Right cardiac atrium (tissue), 5 donors: Measurements from ENCODE around the gene KAZN. TPM values are rescaled to one million over a fixed set of nuclear protein-coding genes. Genes with fewer than 3 reads are reported as not detected.

Source experiments
- ATAC-seq, 2 donors: fragments of 200-7000 bp; cut with Tn5 transposase; one replicate each; pipeline versions ENCODE4 v1.8.0 to v1.9.1; 2020; ENCODE audit warnings: moderate library complexity in 2 of 2, mild to moderate bottlenecking in 1 of 2
- DNase-seq, 3 donors: peaks; one replicate each; pipeline ENCODE4 v3.0.0-alpha.2; 2020
- H3K27ac ChIP-seq: one replicate; pipeline ENCODE4 v1.5.1; 2013; ENCODE audit warnings: mild to moderate bottlenecking, low read length, control low read depth, moderate library complexity
- H3K27me3 ChIP-seq: one replicate; pipeline ENCODE4 v1.6.1; 2013; ENCODE audit not compliant: control insufficient read depth, insufficient read depth
- H3K4me1 ChIP-seq: one replicate; pipeline ENCODE4 v1.6.1; 2013; ENCODE audit warnings: low read length; ENCODE audit not compliant: control insufficient read depth, insufficient read depth
- H3K4me3 ChIP-seq: one replicate; pipeline ENCODE4 v1.5.1; 2013; ENCODE audit warnings: low read length, control low read depth
- H3K9me3 ChIP-seq: one replicate; pipeline ENCODE4 v1.6.1; 2013; ENCODE audit warnings: low read length; ENCODE audit not compliant: control insufficient read depth
- WGBS: extraction: QIAGEN DNeasy Blood & Tissue Kit; methylation state at CpG from one replicate; pipeline ENCODE4 v1.1.7; 2013; 5-methylcytosine and 5-hydroxymethylcytosine counted together
- intact Hi-C, 4 donors: fragments of 100-400 bp; cut with DNase I; formaldehyde crosslinking; loops; one replicate each; pipeline versions ENCODE4 v1.11.0 to v1.14.0; 2022 to 2023
- polyA plus RNA-seq: library from polyadenylated mRNA; stranded (reverse); fragments of 200-250 nt; gene quantifications from one replicate; pipeline ENCODE4 v1.2.3, GENCODE V29; 2013
- total RNA-seq, 4 donors: library from RNA; stranded (reverse); fragmentation: NEBNext Ultra II Directional; extraction: Animal tissue kit (Norgen Biotek cat#: 25700); gene quantifications; one replicate each; pipeline ENCODE4 v1.2.1, GENCODE V29; 2021
- donor health status: healthy with polysubstance abuse.
- donor health status: DM: no; HTN: yes; CAD: no.
- donor health status: DM: no; HTN: no; CAD: no.
- donor health status: DM: no; HTN: yes; CAD: no; lungs with severe emphysema.
- donor health status: DM: yes; HTN: yes; CAD: no.

The KAZN gene
- total and polyA plus RNA-seq, 5 donors: 3.7 to 14.9 (median 12.7) TPM

DNA sequence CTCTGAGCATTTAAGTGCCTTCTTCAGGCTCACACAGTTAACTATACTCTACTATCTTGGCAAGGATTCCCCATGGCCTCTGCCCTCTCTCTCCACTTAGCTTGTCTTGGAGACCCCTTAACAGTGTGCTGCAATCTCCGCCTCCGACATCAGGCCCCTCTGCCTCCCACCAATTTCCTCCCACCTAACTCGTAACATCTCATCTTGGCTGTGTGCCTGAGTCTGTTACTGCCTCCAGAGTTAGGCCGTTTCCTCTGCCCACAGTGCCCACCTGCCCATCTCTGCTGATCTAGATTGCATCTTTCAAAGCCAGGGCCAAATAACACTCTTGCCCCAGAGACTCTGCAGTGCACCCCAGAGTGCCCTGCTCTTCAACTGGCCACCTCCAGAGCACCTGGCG is 310.8 kb downstream of the KAZN start:
- intact Hi-C loops: no loop called here
- Histone ChIP-seq H3K9me3 (no peaks in the 10 kb centered on the region), H3K27me3 (no peaks in the 10 kb centered on the region), H3K4me1 (no peaks in the 10 kb centered on the region), H3K27ac (no peak overlapping the region), H3K4me3 (no peak overlapping the region)
- 90% methylated on average over 5 of the region's 5 CpGs for WGBS
- no peak for DNase-seq
- ATAC-seq: no peak

DNA sequence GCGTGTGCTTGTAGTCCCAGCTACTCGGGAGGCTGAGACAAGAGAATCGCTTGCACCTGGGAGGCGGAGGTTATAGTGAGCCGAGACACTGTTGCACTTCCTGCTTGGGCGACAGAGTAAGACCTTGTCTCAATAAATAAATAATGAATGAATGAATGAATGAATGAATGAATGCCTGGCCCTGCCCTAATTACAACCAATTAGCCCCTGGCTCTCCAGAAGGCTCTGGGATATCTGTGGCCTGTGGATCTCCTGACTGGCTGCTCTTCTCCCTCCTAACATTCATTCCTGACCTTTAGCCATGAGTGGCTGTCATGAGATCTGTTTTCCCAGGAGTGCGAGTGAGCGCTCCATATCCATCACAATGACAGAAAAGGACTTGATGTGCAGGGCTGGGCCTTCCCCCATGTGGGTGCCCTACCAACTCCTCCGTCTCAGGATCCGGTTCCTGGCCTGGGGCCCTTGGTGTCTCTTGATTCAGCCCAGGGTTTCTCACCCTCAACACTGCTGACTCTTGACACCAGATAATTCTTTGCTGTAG is 311.5 kb downstream of the KAZN start:
- H3K4me3 ChIP-seq: no peak overlapping the region
- H3K27ac ChIP-seq: peak overlapping the region; percentile 73
- peak; percentile 57 to 79 for ATAC-seq
- no peaks in the 10 kb centered on the region for H3K9me3 ChIP-seq
- H3K4me1 ChIP-seq: no peaks in the 10 kb centered on the region
- no peak for DNase-seq
- no peaks in the 10 kb centered on the region for H3K27me3 ChIP-seq
- intact Hi-C loops: no loop called here
- WGBS: 83% methylated on average over 10 of the region's 10 CpGs

DNA sequence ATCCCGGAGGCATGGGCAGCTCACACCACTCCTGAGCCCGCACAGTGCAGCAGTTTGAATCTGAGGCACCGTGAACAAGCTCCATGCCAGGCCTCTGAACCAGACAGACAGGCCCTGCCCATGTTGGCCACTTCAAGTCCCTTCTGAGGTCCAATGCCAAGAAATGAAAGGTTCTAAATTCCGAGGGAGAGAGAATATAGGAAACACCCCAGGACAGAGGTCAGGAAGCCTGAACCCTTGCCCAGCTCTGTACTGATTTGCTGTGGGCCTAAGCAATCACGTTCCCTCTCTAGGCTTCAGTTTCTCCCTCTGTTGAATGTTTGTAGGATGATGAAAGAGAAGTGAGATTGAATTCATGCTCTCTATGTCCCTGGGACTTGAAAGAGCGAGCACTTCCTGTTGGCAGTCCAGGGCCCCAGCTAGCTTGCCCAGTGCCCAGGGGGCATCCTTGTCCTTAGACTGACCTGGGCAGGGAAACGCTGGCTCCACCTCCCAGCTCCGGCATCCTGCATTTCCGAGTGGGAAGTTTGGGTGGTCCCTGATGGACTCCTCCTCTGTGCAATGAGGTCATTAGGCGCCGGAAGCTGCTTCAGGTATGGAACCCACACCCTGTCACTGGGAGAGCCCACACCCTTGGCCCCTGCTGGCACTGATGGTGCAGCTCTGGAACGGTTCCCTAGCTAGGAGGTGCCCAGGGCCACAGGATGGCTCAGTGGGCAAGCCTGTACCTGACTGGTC is 312.7 kb downstream of the KAZN start:
- intact Hi-C loops: no loop called here
- no peak overlapping the region for H3K27ac ChIP-seq
- H3K4me1 ChIP-seq: no peaks in the 10 kb centered on the region
- ATAC-seq (peak; percentile 38 to 40), DNase-seq (peak in 1 of 3 donors; percentile 31)
- no peaks in the 10 kb centered on the region for H3K27me3 ChIP-seq
- WGBS: 59% methylated on average over 12 of the region's 12 CpGs
- no peak overlapping the region for H3K4me3 ChIP-seq
- H3K9me3 ChIP-seq: no peaks in the 10 kb centered on the region

DNA sequence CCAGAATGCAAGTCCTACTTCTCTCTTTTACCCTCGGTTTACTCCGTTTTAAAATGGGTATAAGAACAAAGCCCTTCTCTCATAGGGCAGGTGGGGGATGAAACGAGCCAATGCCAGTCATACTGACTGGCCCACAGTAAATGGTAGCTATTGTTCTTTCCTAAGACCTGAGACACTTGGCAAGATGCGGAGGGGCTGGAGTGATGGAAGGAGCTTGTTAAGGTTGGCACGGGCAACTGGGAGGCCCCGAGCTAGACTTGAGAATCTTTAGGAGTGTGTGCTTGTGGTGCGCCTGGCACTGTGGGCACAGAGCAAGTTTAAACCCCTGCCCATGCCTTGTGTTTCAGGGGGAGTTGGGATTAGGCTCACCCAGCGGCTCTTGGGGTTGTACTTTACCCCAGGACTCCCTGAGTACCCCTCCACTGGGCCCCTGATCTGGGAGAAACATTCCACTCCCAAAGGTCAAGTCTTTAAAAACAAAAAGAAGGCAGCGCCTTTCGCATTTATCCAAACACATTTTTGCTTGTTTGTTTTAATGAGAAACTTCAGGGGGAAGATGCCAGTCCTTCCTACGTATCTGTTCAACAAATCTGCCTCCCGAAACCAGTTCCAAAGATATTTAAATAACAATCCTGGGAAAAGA is 314.5 kb downstream of the KAZN start:
- intact Hi-C loops: no loop called here
- no peak for ATAC-seq
- Histone ChIP-seq H3K4me3 (no peak overlapping the region), H3K4me1 (no peaks in the 10 kb centered on the region), H3K27ac (no peak overlapping the region), H3K27me3 (no peaks in the 10 kb centered on the region), H3K9me3 (no peaks in the 10 kb centered on the region)
- WGBS: 92% methylated on average over 12 of the region's 12 CpGs
- no peak for DNase-seq

DNA sequence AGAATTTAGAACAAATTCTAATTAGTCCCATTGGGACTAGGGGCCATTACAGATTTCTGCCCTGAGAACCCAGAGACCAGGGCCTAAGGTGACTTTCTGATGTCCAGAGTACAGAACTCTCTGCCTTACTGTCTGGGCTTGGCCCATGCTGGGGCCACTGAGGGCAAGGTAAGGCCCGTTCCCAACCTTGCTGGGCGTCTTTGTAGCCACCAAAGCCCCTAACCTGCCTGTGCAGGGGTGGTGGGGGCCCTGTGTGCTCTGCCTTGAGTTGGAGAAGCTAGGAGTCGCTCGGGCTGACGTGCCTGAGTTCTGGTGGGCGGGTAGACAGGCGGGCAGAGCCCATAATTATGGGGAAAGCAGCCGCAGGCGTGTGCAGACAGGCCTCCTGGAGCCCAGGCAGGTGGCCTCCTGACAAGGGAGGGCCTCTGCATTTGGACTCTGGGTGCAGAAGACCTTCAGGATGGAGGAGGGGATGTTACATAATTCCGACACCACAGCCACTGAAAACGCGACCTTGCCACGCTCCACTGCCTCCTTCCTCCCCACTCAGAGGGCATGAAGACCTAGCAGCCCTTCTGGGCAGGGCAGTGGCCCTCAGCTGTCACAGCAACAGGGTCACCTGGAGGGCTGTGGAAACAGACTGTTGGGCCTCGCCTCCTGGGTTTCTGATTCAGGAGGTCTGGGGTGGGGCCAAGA is 315.1 kb downstream of the KAZN start:
- H3K27ac ChIP-seq: no peak overlapping the region
- ATAC-seq: no peak
- H3K9me3 ChIP-seq: no peaks in the 10 kb centered on the region
- 87% methylated on average over 14 of the region's 14 CpGs for WGBS
- no peaks in the 10 kb centered on the region for H3K27me3 ChIP-seq
- no peak overlapping the region for H3K4me3 ChIP-seq
- H3K4me1 ChIP-seq: no peaks in the 10 kb centered on the region
- DNase-seq: peak in 1 of 3 donors; percentile 35
- intact Hi-C loops: loop anchor here in 1 of 4 donors (2.0 kb wide), 1 partner anchor 113 kb away; no protein-coding TSS in a partner anchor

DNA sequence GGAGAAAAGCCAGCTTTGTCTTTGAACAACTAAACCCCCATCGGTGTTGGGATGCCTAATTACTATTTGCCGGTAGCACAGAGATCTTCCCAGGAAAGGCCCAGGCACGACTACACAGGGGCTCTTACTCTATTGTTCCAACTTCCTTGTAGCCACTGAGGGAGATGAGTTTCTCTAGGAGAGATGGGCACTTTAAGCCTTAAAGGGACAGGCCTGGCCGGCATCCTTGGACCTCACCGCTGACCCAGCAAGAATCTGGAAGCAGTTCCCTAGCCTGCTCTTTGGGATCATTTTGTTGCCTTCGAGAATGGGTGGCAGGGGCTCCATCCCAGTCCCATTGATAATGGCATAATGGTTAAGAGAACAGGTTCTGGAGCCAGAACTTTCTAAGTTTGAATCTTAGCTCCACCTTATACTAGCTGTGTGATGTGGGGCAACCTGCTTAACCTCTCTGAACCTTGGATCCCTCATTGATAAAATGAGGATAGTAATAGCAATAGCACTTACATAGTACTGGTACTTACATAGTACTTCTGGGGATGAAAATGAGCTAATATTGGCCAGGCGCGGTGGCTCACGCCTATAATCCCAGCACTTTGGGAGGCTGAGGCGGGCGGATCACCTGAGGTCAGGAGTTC is 316.0 kb downstream of the KAZN start:
- no peak for DNase-seq
- ATAC-seq: no peak
- Histone ChIP-seq H3K9me3 (no peaks in the 10 kb centered on the region), H3K27me3 (no peaks in the 10 kb centered on the region), H3K4me1 (no peaks in the 10 kb centered on the region), H3K4me3 (no peak overlapping the region), H3K27ac (no peak overlapping the region)
- WGBS: 81% methylated on average over 11 of the region's 11 CpGs
- intact Hi-C loops: loop anchor here in 1 of 4 donors (2.0 kb wide), 1 partner anchor 112 kb away; no protein-coding TSS in a partner anchor

DNA sequence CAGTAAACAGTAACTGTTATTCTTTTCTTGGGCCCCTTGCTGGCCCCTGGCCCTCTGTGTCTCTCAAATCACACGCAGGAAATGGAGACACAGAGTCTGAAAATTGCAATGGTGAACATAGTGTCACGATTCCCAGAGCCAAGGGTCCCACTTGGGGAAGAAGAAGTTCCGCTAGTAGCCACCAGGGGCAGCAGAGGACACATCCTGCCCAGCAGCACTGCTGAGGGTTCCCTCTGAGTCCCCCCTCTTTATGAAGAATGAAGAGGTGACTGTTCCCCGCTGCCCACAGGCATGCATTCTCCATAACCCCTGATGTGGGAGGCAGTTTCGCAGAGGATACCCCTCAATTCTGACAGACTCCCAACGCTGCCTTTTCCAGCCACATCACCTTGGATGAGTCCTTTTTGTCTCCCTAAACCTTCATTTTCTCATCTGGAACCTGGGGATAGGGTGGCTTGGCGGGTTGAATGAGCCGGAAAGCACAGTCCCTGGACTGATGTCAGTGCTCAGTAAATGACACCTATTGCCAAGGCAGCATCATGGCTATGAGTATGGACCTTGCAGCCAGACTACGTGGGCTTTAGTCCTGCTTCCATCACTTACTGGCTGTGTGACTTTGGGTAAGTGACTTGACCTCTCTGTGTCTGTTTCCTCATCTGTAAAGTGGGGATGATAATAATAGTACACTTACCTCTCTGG is 317.0 kb downstream of the KAZN start:
- 45% methylated on average over 9 of the region's 9 CpGs for WGBS
- peak in 2 of 3 donors; percentile 69 to 76 for DNase-seq
- intact Hi-C loops: loop anchor here in 1 of 4 donors (2.0 kb wide), 1 partner anchor 111 kb away; no protein-coding TSS in a partner anchor
- ATAC-seq: peak; percentile 42 to 64
- Histone ChIP-seq H3K27me3 (no peaks in the 10 kb centered on the region), H3K4me3 (no peak overlapping the region), H3K9me3 (no peaks in the 10 kb centered on the region), H3K27ac (no peak overlapping the region), H3K4me1 (no peaks in the 10 kb centered on the region)

DNA sequence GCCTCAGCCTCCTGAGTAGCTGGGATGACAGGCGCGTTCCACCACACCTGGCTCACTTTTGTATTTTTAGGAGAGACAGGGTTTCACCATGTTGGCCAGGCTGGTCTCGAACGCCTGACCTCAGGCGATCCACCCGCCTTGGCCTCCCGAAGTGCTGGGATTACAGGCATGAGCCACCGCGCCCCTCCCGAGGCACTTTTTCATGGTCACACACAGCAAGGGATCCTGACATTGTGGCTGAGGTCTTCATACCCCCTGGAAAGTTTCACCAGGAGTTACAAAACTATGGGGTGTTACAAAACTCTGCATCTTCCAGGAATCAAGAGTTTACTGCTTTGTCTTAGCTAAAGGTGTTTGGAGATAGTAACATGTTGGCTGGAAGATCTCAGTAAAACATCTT is 320.8 kb downstream of the KAZN start:
- 94% methylated on average over 10 of the region's 10 CpGs for WGBS
- Histone ChIP-seq H3K9me3 (no peaks in the 10 kb centered on the region), H3K27me3 (no peaks in the 10 kb centered on the region), H3K4me1 (peaks cover 1% of the 10 kb centered on the region), H3K27ac (no peak overlapping the region), H3K4me3 (no peak overlapping the region)
- DNase-seq: peak in 1 of 3 donors; percentile 23
- ATAC-seq: no peak
- intact Hi-C loops: no loop called here

DNA sequence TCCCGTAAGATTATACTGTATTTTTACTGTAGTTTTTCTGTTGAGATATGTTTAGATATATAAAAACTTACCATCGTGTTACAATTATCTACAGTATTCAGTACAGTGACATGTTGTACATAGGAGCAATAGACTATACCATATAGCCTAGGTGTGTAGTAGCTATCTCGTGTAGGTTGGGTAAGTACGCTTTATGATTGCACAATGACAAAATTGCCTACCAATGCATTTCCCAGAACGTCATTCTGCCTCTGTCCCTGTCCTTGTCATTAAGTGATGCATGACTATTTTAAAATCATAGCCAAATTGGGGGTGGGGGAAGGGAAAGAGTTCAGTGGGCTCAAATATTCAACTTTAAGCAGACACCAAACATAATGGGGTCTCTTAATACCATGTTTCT is 321.3 kb downstream of the KAZN start:
- ATAC-seq: no peak
- Histone ChIP-seq H3K4me3 (no peak overlapping the region), H3K27me3 (no peaks in the 10 kb centered on the region), H3K4me1 (peaks cover 1% of the 10 kb centered on the region), H3K27ac (no peak overlapping the region), H3K9me3 (no peaks in the 10 kb centered on the region)
- DNase-seq: no peak
- 67% methylated on average over 5 of the region's 5 CpGs for WGBS
- intact Hi-C loops: loop anchor here in 2 of 4 donors (5.0 to 10.0 kb wide), 2 partner anchors 105 to 108 kb away; no protein-coding TSS in a partner anchor

DNA sequence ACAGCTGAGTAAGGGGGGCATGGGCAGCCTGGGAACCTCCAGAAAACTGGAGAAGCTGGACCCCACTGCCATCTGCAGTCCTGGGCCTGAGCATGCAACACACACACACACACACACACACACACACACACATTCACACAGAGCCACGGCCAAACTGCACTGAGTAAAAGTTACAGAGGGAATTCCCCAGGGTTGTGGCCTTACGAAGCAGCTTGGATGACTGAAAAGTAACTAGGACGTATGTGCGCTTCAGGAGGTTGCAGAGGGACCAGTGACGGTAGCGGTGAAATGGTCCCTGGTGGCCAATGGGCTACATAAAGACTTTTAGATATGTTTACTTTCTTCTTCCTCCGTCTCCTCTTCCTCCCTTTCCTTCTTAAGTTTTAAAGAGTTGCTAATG is 322.6 kb downstream of the KAZN start:
- WGBS: 40% methylated on average over 7 of the region's 7 CpGs
- peaks cover 7% of the 10 kb centered on the region for H3K4me1 ChIP-seq
- H3K27ac ChIP-seq: no peak overlapping the region
- H3K9me3 ChIP-seq: no peaks in the 10 kb centered on the region
- no peak overlapping the region for H3K4me3 ChIP-seq
- intact Hi-C loops: loop anchor here in 2 of 4 donors (5.0 to 10.0 kb wide), 2 partner anchors 104 to 106 kb away; no protein-coding TSS in a partner anchor
- peak in 2 of 3 donors; percentile 43 to 61 for DNase-seq
- peak; percentile 20 to 25 for ATAC-seq
- no peaks in the 10 kb centered on the region for H3K27me3 ChIP-seq
